HG03025 (cell line): Measurements from ENCODE around the gene LRRN3.

Experiments used
- ATAC-seq: cut with Tn5 transposase; IDR thresholded peaks from one replicate; pipeline ENCODE4 v1.9.1; 2021; ENCODE audit warnings: mild to moderate bottlenecking, moderate library complexity; ENCODE audit not compliant: unreplicated experiment, low FRiP score

The LRRN3 gene

DNA sequence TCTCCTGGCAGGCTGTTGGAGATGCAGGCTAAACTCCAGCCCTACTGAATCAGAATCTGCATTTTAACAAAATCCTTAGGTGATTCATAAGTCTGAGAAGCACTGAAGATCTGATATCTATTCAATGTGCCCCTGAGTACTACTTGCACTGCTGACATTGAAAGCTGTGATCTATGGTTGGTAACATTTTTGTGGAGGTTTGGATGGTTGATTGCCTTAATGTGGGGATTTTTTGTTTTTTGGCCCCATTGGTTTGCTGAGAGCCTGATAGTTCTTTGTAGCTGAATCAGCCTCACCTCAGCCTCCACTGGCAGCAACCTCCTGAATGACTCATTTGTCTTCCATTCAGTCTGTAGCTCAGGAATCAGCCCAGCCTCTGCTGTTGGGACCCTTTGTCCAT, 14.7 kb upstream of the LRRN3 start:
- no peak for ATAC-seq

DNA sequence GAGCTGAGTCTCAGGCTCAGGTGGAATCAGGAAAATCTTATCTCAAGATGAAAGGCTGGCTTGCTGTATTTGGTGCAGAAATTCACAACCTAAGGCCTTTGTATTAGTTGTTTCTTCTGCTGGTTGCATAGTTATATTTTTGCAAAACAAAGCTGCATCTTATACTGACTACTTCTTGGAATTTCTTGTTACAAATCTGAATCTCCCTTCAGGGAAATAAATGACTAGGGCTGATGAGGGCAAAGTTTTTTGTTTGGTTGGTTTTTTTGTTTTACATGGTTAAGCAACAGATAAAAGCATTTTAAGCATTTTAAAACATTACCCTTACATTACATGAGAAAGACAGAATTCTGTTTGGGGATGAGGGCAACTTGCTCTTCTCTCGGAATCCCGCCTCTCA, 13.9 kb upstream of the LRRN3 start:
- no peak for ATAC-seq

DNA sequence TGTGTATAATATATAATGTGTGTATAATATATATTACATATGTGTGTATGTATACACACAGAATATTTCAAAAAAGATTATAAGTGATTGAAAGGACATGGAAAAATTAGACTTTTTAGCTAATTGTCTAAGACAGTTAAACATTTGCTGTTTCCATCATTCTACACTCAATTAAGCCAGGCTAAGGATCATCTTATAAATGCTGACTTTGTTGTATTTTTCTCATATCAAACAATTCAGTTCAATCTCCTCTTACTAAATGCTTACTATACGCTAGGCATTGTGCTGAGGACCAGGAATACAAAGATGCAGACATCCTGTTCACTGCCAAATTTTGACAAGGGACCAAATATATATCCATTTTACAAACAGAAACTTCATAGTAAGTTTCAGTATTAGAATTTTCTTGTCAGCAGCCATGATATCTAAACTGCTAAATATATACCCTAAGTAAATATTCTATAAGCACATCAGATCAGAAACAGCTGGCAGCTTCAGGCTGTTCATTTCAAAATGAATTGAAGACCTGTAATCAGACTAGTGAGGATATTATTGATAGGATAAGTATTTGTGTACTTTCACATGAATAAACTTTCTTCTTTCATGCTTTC, 10.3 kb upstream of the LRRN3 start:
- ATAC-seq: no peak

DNA sequence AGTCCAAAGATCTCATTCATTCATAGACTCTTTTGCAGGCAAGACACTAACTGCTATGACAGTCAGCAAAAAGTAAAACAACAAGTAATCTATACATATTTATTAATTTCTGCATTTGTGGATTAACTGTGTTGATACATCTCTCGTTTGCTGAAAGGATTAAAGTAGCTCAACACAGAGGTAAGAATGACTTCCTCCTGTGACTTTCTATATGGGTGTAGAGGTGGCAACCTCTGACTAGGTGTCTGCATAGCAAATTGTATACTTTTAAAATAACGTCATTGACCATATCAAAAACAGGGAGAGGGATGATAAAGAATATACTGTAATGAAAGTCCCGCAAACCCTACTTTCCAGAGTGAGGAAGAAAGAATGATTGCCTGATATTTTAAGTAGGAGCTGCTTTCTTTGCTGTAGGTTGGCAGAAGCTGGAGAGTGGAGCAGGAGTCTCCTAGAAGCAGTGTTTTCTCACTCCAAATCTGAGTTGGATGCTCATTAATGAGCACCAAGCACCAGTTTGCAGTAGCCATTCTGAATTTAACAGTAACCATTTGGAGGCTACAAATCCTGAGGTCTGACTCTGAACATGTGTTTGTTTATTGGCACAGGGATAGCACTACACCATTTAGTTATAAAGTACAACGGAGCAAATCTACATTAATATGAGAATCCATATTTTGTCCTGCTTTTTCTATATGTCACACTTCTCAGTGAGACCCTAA, 9.2 kb upstream of the LRRN3 start:
- no peak for ATAC-seq

DNA sequence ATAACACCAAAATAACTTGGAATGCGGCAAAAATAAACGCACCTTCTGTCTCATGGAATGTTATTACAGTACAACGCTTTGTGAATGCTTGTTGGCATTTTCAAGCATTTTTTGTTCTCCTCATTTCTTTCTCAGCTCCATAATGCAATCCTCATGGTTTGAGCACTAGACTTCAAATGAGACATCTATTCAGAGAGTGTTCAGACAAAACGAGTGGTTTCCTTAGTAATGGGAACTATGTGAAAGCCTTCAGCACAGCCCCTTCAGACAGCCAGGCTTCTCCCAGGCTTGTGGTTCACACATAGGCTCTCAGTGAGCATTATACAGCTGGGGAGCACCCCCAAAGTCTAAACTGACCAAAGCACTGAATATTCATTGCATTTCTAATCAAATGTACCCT, 8.6 kb upstream of the LRRN3 start:
- no peak for ATAC-seq

DNA sequence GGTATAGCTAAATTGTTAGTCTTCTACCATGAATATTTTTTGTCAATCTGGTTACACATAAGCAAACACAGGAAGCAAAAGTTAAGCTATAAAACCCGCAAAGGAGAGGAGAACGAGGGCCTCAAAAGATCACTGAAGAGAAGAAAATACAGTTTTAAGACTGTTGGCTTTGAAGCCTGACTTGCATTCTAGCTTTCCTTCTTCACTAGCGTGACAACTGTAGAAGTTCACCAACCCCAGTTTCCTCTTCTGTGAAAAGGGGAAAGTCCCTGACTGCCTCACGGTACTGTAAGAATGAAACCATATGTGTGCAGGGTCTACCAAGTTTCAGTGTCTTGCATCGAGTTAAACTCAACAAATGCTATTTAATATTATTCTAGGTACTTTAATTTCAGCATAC, 7.5 kb upstream of the LRRN3 start:
- peak; percentile 100 for ATAC-seq

DNA sequence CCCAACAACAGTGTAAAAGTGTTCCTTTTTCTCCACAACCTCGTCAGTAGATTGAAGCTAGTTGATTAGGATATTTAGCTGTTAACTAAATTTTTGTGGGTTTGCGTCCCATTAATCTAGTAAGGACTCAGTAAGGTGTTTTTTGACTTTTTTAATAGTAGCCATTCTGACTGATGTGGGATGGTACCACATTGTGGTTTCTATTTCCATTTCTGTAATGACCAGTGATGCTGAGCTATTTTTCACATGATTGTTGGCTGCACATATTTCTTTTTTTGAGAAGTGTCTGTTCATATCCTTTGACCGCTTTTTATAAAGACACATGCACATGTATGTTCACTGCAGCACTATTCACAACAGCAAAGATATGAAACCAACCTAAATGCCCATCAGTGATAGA, 5.6 kb upstream of the LRRN3 start:
- ATAC-seq: no peak

DNA sequence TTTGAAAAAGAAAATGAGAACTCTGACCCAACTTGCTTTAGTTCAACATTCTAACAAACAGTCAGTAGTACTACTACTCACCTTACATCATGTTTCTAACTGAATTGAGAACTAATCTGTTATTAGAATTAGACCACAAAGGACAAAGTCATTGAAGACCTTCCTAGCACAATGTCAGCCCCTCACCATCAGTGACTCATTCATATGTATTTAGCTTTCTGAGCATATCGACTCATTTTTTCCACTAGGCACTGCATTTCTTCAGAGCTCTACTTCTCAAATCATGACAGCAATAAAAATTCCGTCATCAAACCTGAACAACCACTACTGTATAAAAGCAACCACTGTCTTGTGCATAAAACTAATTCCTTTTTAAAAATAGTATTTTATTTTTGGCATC, 4.4 kb upstream of the LRRN3 start:
- ATAC-seq: no peak

DNA sequence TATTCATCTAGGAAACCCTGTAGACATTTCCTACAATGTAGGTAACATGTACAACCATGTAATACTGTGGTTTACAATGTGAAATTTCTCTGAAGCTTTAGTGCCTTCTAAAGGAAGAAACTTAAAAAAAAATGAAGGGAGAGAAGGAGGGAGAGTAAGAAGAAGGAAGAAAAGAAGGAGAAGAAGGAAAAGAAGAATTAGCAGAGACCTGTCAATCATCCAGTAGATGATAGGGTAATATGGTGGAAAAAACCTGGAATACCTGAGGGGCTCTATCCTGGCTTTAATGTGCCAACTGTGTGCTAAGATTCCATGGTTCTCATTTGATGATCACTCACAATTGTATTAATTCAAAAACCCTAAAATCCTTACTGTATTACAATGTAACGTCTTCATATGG, 2.6 kb upstream of the LRRN3 start:
- ATAC-seq: no peak

DNA sequence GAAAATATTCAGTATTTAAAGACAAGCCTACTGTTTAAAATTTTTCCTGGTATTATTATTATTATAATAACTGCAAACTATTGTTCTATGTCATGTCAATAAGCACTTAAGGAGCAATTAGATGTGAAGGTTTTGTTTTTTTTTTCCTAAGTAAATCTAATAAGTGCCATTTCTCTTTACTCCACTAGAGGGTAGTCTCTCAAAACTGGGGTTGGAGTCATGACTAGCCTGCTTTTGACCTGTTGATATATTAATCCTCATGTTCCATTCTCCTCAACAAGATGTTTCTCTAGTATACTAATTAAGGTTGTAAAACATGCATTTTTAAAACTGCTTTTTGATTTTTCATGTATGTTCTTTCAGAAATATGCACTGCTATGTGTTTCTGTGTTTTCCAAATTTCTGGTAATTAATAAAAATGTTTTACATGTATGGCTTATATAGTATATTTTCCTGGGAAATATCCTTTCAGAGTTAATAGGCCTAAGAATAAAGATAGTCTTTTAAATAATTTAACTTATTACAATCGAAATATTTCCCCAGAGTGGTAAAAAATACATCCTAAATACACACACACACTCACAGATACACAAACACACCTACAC, 1.0 kb upstream of the LRRN3 start:
- ATAC-seq: peak; percentile 39

DNA sequence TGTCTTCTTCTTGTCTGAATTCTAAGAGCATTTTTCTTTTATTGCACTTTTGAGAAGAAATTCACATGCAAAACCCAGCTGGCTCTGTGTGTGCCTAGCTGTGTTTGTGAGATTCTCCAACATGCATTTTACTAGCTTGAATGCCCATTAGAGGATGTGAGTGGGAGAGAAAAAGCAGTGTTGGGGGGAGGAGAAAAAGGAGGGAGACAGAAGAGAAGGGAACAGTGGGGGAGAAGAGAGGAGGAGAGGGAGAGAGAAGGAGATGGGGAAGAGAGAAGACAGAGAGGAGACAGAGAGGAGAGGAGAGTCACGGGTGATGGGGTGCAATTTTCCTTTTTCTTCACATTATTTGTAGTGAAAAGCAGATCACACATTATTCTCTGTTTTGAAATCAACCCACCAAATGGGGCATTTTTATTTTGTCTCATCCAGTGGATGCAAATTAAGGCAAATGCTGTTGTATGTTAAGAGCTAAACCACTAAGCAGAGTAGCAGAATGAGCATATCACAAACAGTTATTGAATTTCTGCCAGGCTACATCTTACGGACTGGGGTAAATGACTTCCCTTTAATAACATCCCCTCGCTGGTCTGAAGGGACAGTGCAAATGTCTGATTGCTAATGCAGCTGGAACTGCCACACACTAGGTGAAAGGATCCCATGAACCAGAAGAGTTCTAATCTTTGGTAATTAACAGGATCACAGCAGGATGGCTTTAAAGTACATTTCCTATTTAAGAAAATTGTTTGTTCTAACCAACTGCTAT, 849 bp downstream of the LRRN3 start:
- no peak for ATAC-seq

DNA sequence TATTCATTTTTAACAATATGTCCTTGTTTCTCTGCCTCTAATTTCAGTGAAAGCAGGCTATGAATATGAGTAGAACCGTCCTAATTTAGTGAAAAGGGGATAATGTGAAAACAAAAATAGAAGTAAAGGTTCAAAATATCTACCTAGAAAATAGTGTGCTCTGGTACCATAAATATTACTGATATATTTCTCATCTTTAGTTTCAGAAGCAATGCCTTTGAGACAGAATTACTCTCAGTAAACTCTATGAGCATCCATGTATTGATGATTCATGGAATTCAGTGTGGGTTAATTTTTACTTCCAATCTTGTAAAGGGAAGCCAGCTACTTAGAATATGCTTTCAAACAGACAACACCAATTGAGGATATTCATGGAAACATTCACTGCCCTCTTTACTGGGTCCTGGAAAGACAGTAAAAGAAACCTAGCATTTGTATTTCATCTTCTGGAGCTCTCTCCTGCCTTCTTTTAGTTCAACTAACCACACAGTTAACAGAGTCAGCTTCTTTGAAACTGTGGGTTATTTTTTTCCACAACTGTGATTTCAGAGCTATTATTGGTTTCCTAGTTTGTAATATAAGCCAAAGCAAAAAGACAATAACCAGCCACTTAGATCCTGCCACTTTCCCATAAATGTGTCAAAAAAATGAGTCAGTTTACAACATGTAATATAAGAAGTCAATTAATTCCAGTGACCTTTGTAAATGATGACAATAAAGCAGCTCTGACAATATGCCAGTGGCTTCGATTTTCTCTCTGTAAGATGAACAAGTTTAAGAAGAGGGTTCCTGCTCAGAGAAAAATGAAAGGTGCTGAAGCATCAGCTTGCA, 1.7 kb downstream of the LRRN3 start:
- ATAC-seq: peak; percentile 56

DNA sequence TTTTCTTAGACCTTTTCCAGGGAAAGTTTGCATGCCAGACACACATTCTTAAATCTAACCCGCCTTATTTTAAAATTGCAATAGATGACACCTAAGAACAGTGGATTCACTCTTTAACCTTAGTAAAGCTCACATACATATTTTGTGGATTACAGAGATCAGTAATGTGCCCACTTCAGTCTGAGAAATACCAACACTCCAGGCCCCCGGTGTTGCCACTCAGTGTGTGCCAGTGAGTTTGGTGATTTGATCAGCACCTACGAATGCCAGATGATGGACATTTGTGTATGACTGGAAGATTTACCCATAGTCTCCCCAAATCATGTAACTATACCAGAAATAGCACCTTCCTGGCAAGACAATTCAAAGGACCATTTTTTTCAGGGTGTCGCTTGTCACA, 2.6 kb downstream of the LRRN3 start:
- ATAC-seq: no peak

DNA sequence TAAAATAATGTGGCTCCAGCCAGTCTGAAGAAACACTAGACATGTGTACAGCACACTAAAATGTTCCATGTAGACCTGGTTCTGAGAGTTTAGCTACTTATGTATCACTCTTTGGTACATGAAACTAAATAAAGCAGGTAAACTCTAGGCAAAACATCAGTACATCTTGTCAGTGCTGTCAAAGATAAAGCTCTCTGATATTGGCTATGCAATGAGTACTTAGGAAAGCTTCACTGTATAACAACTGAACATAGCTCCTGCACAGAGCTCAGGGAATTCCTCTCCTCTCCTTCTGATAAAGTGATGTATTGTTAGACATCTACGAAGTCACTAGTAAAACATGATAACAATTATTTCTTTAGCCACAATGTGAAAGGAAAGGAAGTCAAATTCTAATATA, 3.5 kb downstream of the LRRN3 start:
- no peak for ATAC-seq

DNA sequence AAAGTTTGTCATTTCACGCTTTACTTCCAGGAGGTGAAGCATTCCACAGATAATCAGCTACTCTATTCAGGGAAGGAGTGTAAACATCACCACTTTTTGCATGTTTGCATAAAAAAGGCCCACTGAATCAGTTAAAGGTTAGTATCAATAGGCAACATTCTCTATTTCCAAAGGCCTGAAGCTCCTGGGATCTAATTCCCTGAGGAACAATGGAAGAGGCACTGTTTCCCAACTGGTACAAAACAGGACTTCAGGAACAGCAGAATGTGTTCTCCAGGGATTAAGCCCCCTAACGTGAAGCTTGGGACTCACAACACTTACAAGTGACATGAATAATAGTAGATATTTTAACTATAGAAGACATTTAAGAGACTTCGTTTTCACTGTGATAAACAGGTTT, 6.1 kb downstream of the LRRN3 start:
- no peak for ATAC-seq

DNA sequence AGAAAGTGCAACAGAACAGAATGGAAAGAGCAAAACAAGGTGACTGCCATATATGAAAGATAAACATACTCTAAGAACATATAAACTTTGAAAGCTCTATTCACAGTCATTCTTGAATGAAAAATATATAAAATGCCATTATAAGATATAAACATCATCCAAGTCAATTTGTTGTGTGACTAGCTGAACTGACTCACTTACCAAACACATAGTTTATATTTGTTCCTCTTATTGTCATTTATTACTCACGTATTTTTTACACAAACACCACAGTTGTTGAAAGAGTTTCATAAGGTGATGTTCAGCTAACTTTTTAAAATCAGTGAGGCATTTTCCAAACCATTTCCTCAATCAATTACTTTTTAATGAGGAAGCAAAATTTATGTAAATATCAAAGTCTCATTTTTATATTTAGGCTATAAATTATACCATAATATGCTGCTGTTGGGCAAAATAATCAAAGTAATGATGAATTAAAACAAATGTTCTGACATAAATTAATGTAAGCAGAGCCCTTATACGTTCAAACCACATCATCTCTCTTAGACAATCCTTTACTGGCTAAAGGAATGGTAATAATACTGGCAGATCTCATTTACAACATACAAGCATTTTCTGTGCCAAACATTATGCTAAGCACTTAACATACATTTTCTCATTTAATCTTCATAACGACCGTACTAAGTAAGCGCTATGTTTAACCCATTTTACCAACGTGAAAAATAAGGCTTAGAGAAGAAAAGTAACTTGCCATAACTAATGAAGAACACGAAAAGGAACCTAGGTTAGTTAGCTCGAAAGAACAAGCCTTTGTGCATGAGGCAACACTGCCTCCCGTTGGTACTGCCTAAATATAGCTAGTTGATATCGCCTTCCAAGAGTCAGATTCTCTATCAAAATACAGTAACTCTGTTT, 7.3 kb downstream of the LRRN3 start:
- peak; percentile 57 for ATAC-seq

DNA sequence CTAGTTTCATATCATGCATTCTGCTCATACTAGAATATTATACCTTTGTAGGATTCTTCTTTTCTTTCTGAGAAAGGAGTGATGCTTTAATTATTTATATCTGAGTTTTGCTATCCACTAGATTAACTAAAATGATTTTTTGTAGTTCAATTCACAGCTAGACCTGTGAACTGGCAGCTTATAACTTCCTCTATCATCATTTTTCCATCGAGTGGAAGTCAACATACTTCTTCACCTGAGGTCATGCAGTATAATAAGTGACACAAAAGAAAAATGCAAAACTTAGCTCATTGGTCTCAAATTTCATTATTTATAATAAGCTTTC, 8.0 kb downstream of the LRRN3 start:
- no peak for ATAC-seq

DNA sequence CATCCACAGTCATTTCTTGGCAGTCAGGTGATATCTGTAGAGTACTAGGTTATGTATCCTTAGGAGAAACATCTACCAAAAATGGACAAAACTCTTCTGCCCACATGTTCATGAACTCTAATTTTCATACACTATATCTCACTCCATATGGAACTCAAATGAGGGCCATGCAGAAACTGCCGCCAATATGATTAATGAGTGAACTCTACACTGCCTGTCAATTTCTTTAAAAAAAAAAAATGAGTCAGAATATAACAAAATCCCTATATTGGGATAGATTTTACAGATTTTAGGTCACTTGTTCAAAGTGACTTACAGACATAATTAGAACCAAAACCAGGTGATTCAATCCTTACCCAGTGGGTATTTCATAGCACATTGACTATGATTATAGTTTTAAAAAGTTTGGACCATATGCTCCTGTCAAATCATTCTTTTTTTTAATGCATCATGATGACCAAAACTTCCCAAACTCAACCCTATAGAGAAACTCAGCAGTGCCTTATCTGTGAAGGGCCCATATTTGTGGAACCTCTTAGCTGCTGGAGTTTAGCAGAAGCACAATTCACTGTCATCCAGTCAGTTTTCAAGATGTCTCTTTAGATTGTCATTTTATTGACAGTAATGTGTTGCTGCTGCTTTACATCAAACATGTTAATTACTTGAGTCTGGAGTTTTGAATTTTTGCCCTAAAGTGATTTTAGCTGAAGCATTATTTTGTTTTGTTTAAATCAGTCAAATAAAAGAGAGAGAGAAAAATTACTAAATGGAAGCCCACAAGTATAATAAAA, 11.1 kb downstream of the LRRN3 start:
- ATAC-seq: no peak

DNA sequence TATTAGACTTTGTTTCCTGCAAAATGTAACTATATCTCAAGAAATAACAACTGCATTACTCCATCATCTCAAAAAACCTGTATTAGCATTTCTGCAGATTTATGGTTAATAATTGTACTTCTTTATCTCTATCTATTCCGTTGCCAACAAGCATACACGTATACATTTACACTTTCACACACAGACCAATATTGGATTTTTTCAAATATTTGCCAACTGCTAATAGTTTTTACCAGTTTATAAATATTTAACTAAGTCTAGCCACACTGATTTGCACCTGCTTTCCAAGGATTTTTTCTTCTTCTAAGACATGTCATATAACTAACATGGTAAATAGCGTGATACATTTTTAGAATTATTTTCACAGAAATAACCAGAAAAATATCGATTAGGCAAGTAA, 12.2 kb downstream of the LRRN3 start:
- ATAC-seq: no peak
